PFSK-1 (cell line): ENCODE measurements around the gene SLC9A9.

Experiments used
- FOXP2 ChIP-seq: optimal IDR thresholded peaks from 2 replicates; pipeline ENCODE3; 2011; ENCODE audit warnings: borderline replicate concordance, control low read depth, inconsistent platforms; ENCODE audit not compliant: insufficient read depth; ENCODE audit errors: extremely low read length, extremely low read depth
- POLR2AphosphoS5 ChIP-seq: IDR thresholded peaks from 2 replicates; pipeline ENCODE4 v1.6.1; 2012; ENCODE audit warnings: low read depth, mild to moderate bottlenecking, control low read depth, low read length, moderate library complexity
- SIN3A ChIP-seq: IDR thresholded peaks from 2 replicates; pipeline ENCODE4 v1.6.1; 2012; ENCODE audit warnings: mild to moderate bottlenecking, low read length, moderate library complexity, borderline replicate concordance; ENCODE audit not compliant: insufficient read depth
- TAF1 ChIP-seq: IDR thresholded peaks from 2 replicates; pipeline ENCODE4 v1.6.1; 2012; ENCODE audit warnings: low read length, control low read depth, borderline replicate concordance; ENCODE audit not compliant: insufficient read depth
- TF ChIP-seq, protein P1 (sequence below), 2 experiments: IDR thresholded peaks; 2 replicates each; pipeline versions ENCODE4 v1.6.1 to v1.8.0; 2011 to 2012; ENCODE audit warnings: low read depth in 2 of 2, low read length in 2 of 2, control low read depth in 1 of 2, inconsistent platforms in 1 of 2, mild to moderate bottlenecking in 1 of 2, moderate library complexity in 1 of 2; ENCODE audit not compliant: insufficient read depth in 1 of 2

The SLC9A9 gene

DNA sequence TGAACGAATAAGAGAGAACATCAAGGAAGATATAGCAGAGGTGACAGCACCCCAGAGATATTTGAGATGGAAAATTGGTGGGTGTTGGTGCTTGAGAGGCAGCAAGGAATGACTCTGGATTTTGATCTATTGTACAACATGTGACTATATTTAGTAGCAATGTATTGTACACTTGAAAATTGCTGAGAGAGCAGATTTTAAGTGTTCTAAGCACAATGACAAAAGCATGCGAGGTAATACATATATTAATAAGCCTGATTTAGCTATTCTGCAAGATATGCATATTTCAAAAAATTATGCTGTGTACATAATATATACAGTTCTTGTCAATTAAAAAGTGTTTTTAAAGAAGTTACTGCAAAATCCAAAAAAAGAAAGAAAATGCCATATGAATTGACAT lies 194.3 kb downstream of the SLC9A9 start:
- TF ChIP-seq SIN3A (no peak), FOXP2 (no peak), TAF1 (no peak), POLR2AphosphoS5 (no peak)
- TF ChIP-seq, protein P1, sequence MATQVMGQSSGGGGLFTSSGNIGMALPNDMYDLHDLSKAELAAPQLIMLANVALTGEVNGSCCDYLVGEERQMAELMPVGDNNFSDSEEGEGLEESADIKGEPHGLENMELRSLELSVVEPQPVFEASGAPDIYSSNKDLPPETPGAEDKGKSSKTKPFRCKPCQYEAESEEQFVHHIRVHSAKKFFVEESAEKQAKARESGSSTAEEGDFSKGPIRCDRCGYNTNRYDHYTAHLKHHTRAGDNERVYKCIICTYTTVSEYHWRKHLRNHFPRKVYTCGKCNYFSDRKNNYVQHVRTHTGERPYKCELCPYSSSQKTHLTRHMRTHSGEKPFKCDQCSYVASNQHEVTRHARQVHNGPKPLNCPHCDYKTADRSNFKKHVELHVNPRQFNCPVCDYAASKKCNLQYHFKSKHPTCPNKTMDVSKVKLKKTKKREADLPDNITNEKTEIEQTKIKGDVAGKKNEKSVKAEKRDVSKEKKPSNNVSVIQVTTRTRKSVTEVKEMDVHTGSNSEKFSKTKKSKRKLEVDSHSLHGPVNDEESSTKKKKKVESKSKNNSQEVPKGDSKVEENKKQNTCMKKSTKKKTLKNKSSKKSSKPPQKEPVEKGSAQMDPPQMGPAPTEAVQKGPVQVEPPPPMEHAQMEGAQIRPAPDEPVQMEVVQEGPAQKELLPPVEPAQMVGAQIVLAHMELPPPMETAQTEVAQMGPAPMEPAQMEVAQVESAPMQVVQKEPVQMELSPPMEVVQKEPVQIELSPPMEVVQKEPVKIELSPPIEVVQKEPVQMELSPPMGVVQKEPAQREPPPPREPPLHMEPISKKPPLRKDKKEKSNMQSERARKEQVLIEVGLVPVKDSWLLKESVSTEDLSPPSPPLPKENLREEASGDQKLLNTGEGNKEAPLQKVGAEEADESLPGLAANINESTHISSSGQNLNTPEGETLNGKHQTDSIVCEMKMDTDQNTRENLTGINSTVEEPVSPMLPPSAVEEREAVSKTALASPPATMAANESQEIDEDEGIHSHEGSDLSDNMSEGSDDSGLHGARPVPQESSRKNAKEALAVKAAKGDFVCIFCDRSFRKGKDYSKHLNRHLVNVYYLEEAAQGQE (IDR thresholded peaks at IDR 0.05; ENCODE audit: insufficient read depth in 1 of 2, low read depth in 2 of 2, low read length in 2 of 2), result no peak

DNA sequence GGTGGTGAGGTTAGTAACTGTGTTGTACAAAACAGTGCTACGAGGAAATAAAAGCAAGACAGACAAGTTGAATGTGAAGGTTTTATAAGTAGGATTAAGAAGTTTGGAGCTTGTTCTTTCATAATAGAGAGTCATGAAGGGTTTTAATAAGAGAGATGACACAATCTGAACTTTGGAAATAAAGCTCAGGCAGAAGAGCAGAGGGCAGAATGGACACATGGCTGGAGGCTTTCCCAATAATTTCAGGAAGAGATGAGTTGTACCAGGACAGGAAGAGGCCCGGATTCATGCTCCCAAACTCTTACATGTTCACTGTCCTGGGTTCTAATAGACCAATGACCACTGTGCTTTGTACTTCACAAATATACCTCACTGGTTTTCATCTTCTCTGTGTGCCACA lies 194.8 kb downstream of the SLC9A9 start:
- TF ChIP-seq, protein P1 (IDR thresholded peaks at IDR 0.05; ENCODE audit: insufficient read depth in 1 of 2, low read depth in 2 of 2, low read length in 2 of 2), result no peak
- TF ChIP-seq TAF1, result no peak
- no peak for TF ChIP-seq POLR2AphosphoS5
- no peak for TF ChIP-seq SIN3A
- no peak for TF ChIP-seq FOXP2

DNA sequence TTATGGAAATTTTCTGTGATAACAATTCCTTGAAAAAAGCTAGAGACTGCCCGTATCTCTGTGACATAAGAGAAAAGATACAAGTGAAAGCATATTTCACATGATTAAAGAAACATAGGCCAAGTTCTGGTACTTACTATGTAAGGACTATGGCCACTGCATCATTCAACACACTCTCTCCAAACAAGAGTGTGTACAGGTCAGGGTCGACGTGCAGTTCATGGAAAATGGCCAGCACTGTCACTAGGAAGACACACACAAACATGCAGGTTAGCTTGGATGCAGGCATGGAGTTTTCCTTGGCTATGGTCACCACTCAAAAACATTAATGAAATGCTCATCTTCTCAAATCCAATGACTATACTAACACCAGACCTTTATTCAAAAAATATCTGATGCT lies 196.2 kb downstream of the SLC9A9 start:
- TF ChIP-seq, protein P1 (IDR thresholded peaks at IDR 0.05; ENCODE audit: insufficient read depth in 1 of 2, low read depth in 2 of 2, low read length in 2 of 2), result no peak
- TF ChIP-seq FOXP2 (no peak), SIN3A (no peak), POLR2AphosphoS5 (no peak), TAF1 (no peak)

DNA sequence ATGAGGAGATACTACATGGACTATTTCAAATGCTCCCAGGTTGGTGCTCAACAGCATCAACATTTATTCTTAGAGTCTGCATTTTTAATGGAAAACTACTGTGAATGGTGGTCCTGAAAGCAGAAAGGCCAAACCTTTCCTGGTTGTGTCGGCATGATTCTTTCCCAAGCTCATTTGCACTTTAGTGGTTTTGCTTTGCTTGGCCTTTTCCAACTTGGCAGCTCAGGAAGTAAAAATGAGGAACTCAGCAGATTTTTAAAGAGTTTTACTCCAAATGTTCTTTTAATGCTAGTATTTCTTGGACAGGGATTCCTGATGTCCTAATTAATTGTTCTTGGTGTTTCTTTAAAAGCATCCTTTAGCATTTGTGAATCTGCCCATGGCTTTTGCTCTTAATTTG lies 197.4 kb downstream of the SLC9A9 start:
- TF ChIP-seq, protein P1 (IDR thresholded peaks at IDR 0.05; ENCODE audit: insufficient read depth in 1 of 2, low read depth in 2 of 2, low read length in 2 of 2), result no peak
- TF ChIP-seq FOXP2, result no peak

DNA sequence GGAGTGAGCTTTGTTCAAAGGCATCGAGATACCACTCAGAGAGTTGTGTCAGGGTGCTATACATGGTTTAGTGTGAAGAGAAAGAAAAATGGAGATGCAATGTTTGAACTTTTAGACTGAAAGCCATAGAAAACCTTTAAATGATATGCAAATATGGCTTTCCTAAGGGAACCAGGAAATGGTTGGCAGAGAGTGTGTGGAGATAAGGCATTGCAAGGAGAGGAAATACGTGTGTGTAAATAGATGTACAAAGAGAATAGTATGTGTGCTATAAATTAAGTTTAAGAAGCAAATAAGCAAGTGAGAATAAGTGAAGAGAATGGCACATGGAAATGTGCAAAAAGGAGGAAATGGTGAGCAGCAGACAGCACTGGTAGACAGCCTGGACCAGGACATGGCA lies 198.1 kb downstream of the SLC9A9 start:
- TF ChIP-seq SIN3A (no peak), FOXP2 (no peak), POLR2AphosphoS5 (no peak), TAF1 (no peak)
- TF ChIP-seq, protein P1 (IDR thresholded peaks at IDR 0.05; ENCODE audit: insufficient read depth in 1 of 2, low read depth in 2 of 2, low read length in 2 of 2), result no peak
